ENCODE measurements around the gene FKBP1A. TPM values are rescaled to one million over a fixed set of nuclear protein-coding genes. Genes with fewer than 3 reads are reported as not detected.

The FKBP1A gene
- total RNA-seq, 1 donor from 2014 or later, result 212 TPM

- TF ChIP-seq POLR2A (IDR thresholded peaks at IDR 0.05), result no peak
- no peak for TF ChIP-seq CTCF (IDR thresholded peaks at IDR 0.05)
- no peak for TF ChIP-seq POLR2AphosphoS5 (IDR thresholded peaks at IDR 0.05; ENCODE audit: insufficient read depth in 1 of 2, low read depth in 1 of 2)
- Histone ChIP-seq H3K27me3 (no peaks in the 10 kb centered on the region), H3K9me3 (no peaks in the 10 kb centered on the region), H3K4me1 (peaks cover 61% of the 10 kb centered on the region), H3K4me3 (peak overlapping the region; percentile 85 to 90), H3K36me3 (no peaks in the 10 kb centered on the region), H3K27ac (peak overlapping the region; percentile 100)
- DNase-seq (ENCODE audit: extremely low spot score in 2 of 2), result peak; percentile 72 to 84
- intact Hi-C loops (cut with DNase I), result no loop called here
These were observed 66.6 kb downstream of the FKBP1A start for GRCh38 chr20:1326031-1326930.

- H3K27me3 ChIP-seq, result no peaks in the 10 kb centered on the region
- H3K4me1 ChIP-seq, result peaks cover 52% of the 10 kb centered on the region
- H3K4me3 ChIP-seq, result peak overlapping the region; percentile 85 to 90
- no peaks in the 10 kb centered on the region for H3K36me3 ChIP-seq
- DNase-seq (ENCODE audit: extremely low spot score in 2 of 2), result peak; percentile 97 to 98
- no peaks in the 10 kb centered on the region for H3K9me3 ChIP-seq
- peak overlapping the region; percentile 100 for H3K27ac ChIP-seq
- TF ChIP-seq CTCF (IDR thresholded peaks at IDR 0.05), result peak in 2 of 3 experiments; percentile 23 to 42
- peak; percentile 94 to 99 for TF ChIP-seq POLR2AphosphoS5 (IDR thresholded peaks at IDR 0.05; ENCODE audit: insufficient read depth in 1 of 2, low read depth in 1 of 2)
- peak in 1 of 2 donors; percentile 69 for TF ChIP-seq POLR2A (IDR thresholded peaks at IDR 0.05)
- intact Hi-C loops (cut with DNase I), result no loop called here
These were observed 67.5 kb downstream of the FKBP1A start for GRCh38 chr20:1325173-1326030.

DNA sequence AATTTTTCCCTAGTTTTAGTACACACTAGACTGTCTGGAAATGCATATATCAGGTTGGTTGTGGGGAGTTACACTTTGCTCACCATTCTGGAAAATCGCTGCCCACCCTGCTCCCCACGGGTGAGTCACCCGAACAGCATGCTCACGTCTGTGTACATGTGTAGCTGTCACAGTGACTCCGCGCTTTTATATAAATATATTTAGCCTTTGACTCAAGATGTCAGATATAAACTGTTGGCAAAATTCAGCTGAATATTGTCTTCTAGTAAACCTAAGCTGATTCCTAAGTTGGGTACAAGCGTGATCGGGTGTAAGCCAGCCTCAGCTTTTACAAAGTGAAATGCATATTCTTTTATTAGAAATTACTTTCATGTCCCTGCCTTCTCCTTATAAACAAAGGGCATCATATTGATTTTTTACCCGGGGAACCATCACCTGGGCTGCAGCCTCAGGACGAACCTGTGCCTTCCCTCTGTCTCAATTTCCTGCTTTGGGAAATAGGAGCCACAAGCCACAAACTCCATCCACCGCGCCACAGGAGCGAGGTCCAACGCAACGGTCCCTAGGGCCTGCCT is 68.2 kb downstream of the FKBP1A start:
- peak in 1 of 2 donors; percentile 87 for DNase-seq (ENCODE audit: extremely low spot score in 2 of 2)
- peak overlapping the region; percentile 85 to 90 for H3K4me3 ChIP-seq
- no peaks in the 10 kb centered on the region for H3K27me3 ChIP-seq
- peak overlapping the region; percentile 100 for H3K27ac ChIP-seq
- intact Hi-C loops (cut with DNase I), result loop anchor here (5.0 kb wide), 1 partner anchor 68 kb away; the partner anchor contains the start of gene FKBP1A
- H3K36me3 ChIP-seq, result no peaks in the 10 kb centered on the region
- H3K4me1 ChIP-seq, result peaks cover 46% of the 10 kb centered on the region
- no peaks in the 10 kb centered on the region for H3K9me3 ChIP-seq
- TF ChIP-seq POLR2AphosphoS5 (IDR thresholded peaks at IDR 0.05; ENCODE audit: insufficient read depth in 1 of 2, low read depth in 1 of 2), result no peak

DNA sequence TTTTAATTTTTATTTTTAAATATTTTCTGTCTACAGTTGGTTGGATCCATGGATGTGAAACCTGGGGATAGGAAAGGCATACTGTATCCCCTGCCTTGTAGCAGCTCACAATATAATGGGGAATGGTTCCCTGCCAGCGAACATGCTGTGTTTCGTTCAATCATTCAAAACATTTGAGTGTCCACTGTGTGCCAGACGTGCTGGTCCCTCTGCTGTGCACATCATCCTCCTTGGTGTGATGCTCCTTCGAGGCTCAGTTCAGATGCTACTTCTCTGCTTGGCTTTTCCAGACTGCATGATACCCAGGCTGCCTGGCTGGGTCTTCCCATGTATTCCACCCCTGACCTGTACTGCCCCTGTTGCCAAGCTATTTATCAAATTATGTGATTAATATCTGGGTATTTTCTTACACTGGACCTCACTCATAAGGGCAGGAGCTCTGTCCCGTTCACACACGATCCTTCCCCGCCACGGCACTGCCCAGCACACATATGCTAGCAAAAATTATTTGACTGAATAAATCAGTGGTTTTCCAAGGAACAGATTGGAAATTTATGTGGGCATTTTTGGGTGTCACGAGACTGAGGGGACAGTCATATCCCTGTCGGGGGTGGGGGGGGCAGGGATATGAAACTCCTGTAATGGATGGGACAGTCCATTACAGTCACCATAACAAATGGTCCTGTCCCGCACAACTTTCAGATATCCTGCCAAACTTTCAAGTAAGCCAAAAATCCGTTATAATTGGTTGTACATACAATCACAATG is 68.8 kb downstream of the FKBP1A start:
- Histone ChIP-seq H3K27ac (peak overlapping the region; percentile 72), H3K36me3 (no peaks in the 10 kb centered on the region), H3K27me3 (no peaks in the 10 kb centered on the region), H3K4me3 (no peak overlapping the region), H3K4me1 (peaks cover 40% of the 10 kb centered on the region), H3K9me3 (no peaks in the 10 kb centered on the region)
- intact Hi-C loops (cut with DNase I), result loop anchor here (5.0 kb wide), 1 partner anchor 68 kb away; the partner anchor contains the start of gene FKBP1A
- peak in 1 of 2 donors; percentile 28 for DNase-seq (ENCODE audit: extremely low spot score in 2 of 2)
- TF ChIP-seq POLR2A (IDR thresholded peaks at IDR 0.05), result no peak

GRCh38 chr20:1323256-1323655 is 69.6 kb downstream of the FKBP1A start:
- no peak overlapping the region for H3K4me3 ChIP-seq
- no peaks in the 10 kb centered on the region for H3K36me3 ChIP-seq
- intact Hi-C loops (cut with DNase I), result loop anchor here (5.0 kb wide), 1 partner anchor 69 kb away; the partner anchor contains the start of gene FKBP1A
- no peak for DNase-seq (ENCODE audit: extremely low spot score in 2 of 2)
- no peak for TF ChIP-seq POLR2AphosphoS5 (IDR thresholded peaks at IDR 0.05; ENCODE audit: insufficient read depth in 1 of 2, low read depth in 1 of 2)
- TF ChIP-seq CTCF (IDR thresholded peaks at IDR 0.05), result no peak
- no peak for TF ChIP-seq POLR2A (IDR thresholded peaks at IDR 0.05)
- peaks cover 32% of the 10 kb centered on the region for H3K4me1 ChIP-seq
- H3K9me3 ChIP-seq, result no peaks in the 10 kb centered on the region
- H3K27me3 ChIP-seq, result no peaks in the 10 kb centered on the region
- peak overlapping the region; percentile 72 for H3K27ac ChIP-seq
